ENCODE measurements around the gene SND1.

SND1 gene

DNA sequence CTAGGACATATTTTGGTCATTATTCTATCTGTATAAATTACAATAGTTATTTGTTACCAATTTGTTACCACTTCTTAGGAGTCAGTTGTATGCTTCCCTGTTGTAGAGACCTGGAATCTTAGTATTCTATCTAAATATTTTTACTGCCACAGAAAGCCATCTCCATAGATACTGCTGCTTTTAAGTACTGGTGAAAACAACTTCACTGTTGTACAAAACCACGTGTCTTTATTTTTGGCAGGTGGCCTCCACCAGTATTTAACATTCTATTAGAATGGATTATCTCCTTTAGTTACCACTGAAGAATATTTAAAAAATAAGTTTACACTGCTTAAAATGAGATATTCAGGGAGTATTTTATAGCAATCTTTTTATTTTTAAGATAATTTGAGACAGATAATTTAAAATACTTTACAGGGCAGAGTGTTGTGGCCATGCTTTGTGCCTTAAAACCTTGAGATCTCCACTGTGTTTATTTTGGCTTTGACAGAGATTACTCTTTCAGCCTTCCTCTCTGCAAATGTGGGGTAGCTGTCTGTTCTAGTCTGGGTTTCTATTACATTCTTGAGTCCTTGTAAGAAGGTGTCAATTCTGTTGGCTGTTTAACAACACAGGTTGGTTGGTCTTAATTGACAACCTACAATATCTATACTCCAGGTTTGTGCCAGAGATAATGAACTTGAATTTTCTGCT is 193.7 kb downstream of the SND1 start:
- Histone ChIP-seq H3K36me3 (replicated peaks; ENCODE audit: insufficient read depth, low read length) (peaks cover 15% of the 10 kb centered on the region; the same call in 1 of the 2 replicates), H3K4me2 (ENCODE audit: low read depth, low read length) (no peak overlapping the region), H3K9me2 (replicated peaks; ENCODE audit: insufficient read depth, low read length) (no peaks in the 10 kb centered on the region), H3K4me1 (ENCODE audit: low read length) (no peaks in the 10 kb centered on the region), H3K9me3 (replicated peaks; ENCODE audit: insufficient read depth, low read length) (no peaks in the 10 kb centered on the region), H3K27me3 (replicated peaks; ENCODE audit: insufficient read depth, low read length) (no peaks in the 10 kb centered on the region), H3K79me2 (ENCODE audit: low read length) (peaks cover 76% of the 10 kb centered on the region), H3F3A (ENCODE audit: insufficient read depth, low read length) (no peaks in the 10 kb centered on the region), H2AFZ (ENCODE audit: low read length) (no peak overlapping the region), H4K20me1 (ENCODE audit: insufficient read depth, low read length) (peaks cover 4% of the 10 kb centered on the region; the same call in 1 of the 2 replicates), H3K9ac (ENCODE audit: low read length) (no peak overlapping the region), H3K4me3 (ENCODE audit: low read length) (no peak overlapping the region), H3K27ac (ENCODE audit: low read length) (no peak overlapping the region)
- no peak for DNase-seq
- TF ChIP-seq EZH2phosphoT487 (IDR thresholded peaks at IDR 0.05; ENCODE audit: low read length), result no peak
- TF ChIP-seq, protein P1, sequence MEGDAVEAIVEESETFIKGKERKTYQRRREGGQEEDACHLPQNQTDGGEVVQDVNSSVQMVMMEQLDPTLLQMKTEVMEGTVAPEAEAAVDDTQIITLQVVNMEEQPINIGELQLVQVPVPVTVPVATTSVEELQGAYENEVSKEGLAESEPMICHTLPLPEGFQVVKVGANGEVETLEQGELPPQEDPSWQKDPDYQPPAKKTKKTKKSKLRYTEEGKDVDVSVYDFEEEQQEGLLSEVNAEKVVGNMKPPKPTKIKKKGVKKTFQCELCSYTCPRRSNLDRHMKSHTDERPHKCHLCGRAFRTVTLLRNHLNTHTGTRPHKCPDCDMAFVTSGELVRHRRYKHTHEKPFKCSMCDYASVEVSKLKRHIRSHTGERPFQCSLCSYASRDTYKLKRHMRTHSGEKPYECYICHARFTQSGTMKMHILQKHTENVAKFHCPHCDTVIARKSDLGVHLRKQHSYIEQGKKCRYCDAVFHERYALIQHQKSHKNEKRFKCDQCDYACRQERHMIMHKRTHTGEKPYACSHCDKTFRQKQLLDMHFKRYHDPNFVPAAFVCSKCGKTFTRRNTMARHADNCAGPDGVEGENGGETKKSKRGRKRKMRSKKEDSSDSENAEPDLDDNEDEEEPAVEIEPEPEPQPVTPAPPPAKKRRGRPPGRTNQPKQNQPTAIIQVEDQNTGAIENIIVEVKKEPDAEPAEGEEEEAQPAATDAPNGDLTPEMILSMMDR (IDR thresholded peaks at IDR 0.05; ENCODE audit: low read length), result no peak
- TF ChIP-seq EZH2 (optimal IDR thresholded peaks at IDR 0.05; ENCODE audit: low read depth, low read length), result no peak

DNA sequence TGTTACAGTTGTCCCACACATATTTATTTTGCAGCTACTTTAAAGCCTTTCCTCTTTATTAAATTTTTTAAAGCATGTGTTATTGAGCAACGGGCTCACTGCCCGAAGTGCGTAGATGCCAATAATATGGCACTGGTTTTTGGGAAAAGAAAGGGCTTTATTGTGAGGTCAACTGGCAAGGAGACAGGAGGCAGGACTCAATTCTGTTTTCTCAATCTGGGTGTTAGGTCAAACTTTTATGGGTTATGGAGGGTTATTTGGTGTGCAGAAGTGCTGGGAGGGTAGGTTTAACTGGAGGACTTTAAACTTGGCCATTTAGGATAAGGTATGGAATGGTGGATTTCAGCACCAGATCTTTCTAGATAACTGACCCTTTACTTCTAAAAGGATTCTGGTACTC is 195.6 kb downstream of the SND1 start:
- Histone ChIP-seq H3K4me1 (ENCODE audit: low read length) (no peaks in the 10 kb centered on the region), H3F3A (ENCODE audit: insufficient read depth, low read length) (no peaks in the 10 kb centered on the region), H3K27me3 (replicated peaks; ENCODE audit: insufficient read depth, low read length) (no peaks in the 10 kb centered on the region), H3K36me3 (replicated peaks; ENCODE audit: insufficient read depth, low read length) (peaks cover 11% of the 10 kb centered on the region; the same call in 1 of the 2 replicates), H3K27ac (ENCODE audit: low read length) (no peak overlapping the region), H2AFZ (ENCODE audit: low read length) (no peak overlapping the region), H3K4me3 (ENCODE audit: low read length) (no peak overlapping the region), H3K9ac (ENCODE audit: low read length) (no peak overlapping the region), H3K9me3 (replicated peaks; ENCODE audit: insufficient read depth, low read length) (no peaks in the 10 kb centered on the region), H4K20me1 (ENCODE audit: insufficient read depth, low read length) (peaks cover 4% of the 10 kb centered on the region; the same call in 1 of the 2 replicates), H3K79me2 (ENCODE audit: low read length) (peaks cover 58% of the 10 kb centered on the region), H3K4me2 (ENCODE audit: low read depth, low read length) (no peak overlapping the region), H3K9me2 (replicated peaks; ENCODE audit: insufficient read depth, low read length) (no peaks in the 10 kb centered on the region)
- no peak for DNase-seq
- TF ChIP-seq, protein P1 (IDR thresholded peaks at IDR 0.05; ENCODE audit: low read length), result no peak
- TF ChIP-seq EZH2 (optimal IDR thresholded peaks at IDR 0.05; ENCODE audit: low read depth, low read length), result no peak
- no peak for TF ChIP-seq EZH2phosphoT487 (IDR thresholded peaks at IDR 0.05; ENCODE audit: low read length)

- H3K36me3 ChIP-seq (replicated peaks; ENCODE audit: insufficient read depth, low read length), result peaks cover 15% of the 10 kb centered on the region; the same call in 1 of the 2 replicates
Observed at GRCh38 chr7:127848241-127848640, 196.2 kb downstream of the SND1 start.

More at GRCh38 chr7:127848241-127848640, 196.2 kb downstream of the SND1 start:
- no peak for DNase-seq
- TF ChIP-seq, protein P1 (IDR thresholded peaks at IDR 0.05; ENCODE audit: low read length), result no peak
- TF ChIP-seq EZH2phosphoT487 (IDR thresholded peaks at IDR 0.05; ENCODE audit: low read length) (no peak), EZH2 (optimal IDR thresholded peaks at IDR 0.05; ENCODE audit: low read depth, low read length) (no peak)
- Histone ChIP-seq H3K4me1 (ENCODE audit: low read length) (no peaks in the 10 kb centered on the region), H2AFZ (ENCODE audit: low read length) (no peak overlapping the region), H4K20me1 (ENCODE audit: insufficient read depth, low read length) (peaks cover 4% of the 10 kb centered on the region; the same call in 1 of the 2 replicates), H3K79me2 (ENCODE audit: low read length) (peaks cover 57% of the 10 kb centered on the region), H3K9me2 (replicated peaks; ENCODE audit: insufficient read depth, low read length) (no peaks in the 10 kb centered on the region), H3K4me2 (ENCODE audit: low read depth, low read length) (no peak overlapping the region), H3F3A (ENCODE audit: insufficient read depth, low read length) (no peaks in the 10 kb centered on the region), H3K27me3 (replicated peaks; ENCODE audit: insufficient read depth, low read length) (no peaks in the 10 kb centered on the region), H3K4me3 (ENCODE audit: low read length) (no peak overlapping the region), H3K27ac (ENCODE audit: low read length) (no peak overlapping the region), H3K9ac (ENCODE audit: low read length) (no peak overlapping the region), H3K9me3 (replicated peaks; ENCODE audit: insufficient read depth, low read length) (no peaks in the 10 kb centered on the region)

Measured in MM.1S (cell line).